ENCODE measurements around the gene SPPL2A. TPM values are rescaled to one million over a fixed set of nuclear protein-coding genes. Genes with fewer than 3 reads are reported as not detected.

SPPL2A gene
- total RNA-seq, 1 donor from 2014 or later = 66.7 TPM

DNA sequence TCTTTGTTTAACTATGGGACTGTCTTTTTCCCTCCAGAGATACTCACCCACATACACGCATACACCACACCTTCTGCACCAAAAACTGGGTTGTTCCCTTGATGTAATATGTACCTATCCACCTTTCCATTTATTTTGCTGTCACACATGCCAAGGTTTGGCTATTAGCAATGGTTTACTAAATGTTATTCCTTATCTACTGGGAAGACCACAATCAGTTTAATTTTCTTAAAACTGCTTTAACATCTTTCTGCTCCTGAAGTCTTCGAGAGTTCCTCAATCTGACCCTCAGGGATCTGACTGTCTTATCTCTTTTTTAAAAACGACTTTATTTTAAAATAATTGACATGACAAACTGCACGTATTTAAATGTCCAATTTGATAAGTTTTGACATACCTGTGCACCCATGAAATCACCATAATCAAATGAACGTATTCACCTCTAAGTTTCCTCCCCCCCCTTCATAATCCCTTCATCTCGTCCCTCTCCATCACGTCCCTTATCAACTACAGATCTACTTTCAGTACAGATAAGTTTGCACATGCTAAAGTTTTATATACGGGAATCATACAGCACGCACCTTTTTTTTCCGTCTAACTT is 78.1 kb downstream of the SPPL2A start:
- H3K36me3 Mint-ChIP-seq (ENCODE audit: insufficient read depth) = peaks cover 6% of the 10 kb centered on the region
- peak overlapping the region; percentile 99 for H3K4me3 Mint-ChIP-seq (ENCODE audit: low read depth)
- peaks cover 23% of the 10 kb centered on the region for H3K4me1 Mint-ChIP-seq (ENCODE audit: low read depth)
- no peaks in the 10 kb centered on the region for H3K9me3 Mint-ChIP-seq (ENCODE audit: low read depth)
- no peak for DNase-seq (ENCODE audit: low spot score, unreplicated experiment)
- peak overlapping the region; percentile 94 for H3K27ac Mint-ChIP-seq
- TF ChIP-seq, protein P1, sequence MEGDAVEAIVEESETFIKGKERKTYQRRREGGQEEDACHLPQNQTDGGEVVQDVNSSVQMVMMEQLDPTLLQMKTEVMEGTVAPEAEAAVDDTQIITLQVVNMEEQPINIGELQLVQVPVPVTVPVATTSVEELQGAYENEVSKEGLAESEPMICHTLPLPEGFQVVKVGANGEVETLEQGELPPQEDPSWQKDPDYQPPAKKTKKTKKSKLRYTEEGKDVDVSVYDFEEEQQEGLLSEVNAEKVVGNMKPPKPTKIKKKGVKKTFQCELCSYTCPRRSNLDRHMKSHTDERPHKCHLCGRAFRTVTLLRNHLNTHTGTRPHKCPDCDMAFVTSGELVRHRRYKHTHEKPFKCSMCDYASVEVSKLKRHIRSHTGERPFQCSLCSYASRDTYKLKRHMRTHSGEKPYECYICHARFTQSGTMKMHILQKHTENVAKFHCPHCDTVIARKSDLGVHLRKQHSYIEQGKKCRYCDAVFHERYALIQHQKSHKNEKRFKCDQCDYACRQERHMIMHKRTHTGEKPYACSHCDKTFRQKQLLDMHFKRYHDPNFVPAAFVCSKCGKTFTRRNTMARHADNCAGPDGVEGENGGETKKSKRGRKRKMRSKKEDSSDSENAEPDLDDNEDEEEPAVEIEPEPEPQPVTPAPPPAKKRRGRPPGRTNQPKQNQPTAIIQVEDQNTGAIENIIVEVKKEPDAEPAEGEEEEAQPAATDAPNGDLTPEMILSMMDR (IDR thresholded peaks at IDR 0.05; ENCODE audit: unreplicated experiment) = no peak
- H3K27me3 Mint-ChIP-seq = no peaks in the 10 kb centered on the region

DNA sequence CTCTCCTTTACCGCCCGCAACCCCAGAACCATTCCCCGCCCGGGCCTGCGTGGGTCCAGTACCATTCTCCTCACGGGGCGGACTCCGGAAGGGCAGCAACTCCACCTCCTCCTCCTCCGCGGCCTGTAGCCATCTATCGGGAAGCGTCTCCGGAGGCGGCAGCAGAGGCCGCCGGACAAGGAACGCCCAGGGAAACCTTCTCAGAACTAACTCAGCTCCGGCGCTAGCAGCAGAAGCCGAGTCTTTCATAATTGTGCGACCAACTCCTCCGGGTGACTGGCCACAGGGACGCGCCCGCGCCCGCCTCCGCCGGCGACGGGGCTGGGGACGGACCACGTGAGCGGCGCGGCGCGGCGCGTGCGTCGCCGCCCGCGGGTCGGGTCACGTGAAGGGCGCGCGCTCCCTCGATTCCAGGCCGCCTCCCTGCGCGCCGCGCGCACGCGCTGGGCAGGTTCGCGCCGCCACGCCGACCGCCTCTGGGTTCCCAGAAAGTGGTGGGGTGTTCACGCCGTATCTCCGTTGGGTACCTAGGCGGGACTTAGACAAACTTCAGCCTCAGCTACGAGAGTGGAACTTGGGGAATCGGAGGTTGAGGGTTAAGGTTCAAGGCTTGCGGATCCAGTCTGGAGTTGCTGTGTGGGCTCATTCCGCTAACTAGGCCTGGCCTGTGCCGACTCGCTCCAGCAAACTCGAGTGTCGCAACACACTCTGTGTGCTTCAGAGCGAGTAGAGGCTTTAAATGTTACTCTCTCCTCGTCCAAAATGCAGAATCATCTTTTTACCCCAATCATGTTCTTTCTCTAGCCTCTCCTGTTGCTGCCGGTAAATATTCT is 78.8 kb downstream of the SPPL2A start, which contains the start of gene TRPM7:
TRPM7 (minus strand) TSS at position 329 of the 833 bp plus-strand sequence; CDS start at position 65, 264 bp downstream.
- peak within 1 kb of the TSS; percentile 100 for H3K27ac Mint-ChIP-seq
- H3K9me3 Mint-ChIP-seq (ENCODE audit: low read depth) = no peaks in the 10 kb centered on the region
- peak within 1 kb of the TSS; percentile 99 for H3K4me3 Mint-ChIP-seq (ENCODE audit: low read depth)
- H3K36me3 Mint-ChIP-seq (ENCODE audit: insufficient read depth) = peaks cover 6% of the 10 kb centered on the region
- DNase-seq (ENCODE audit: low spot score, unreplicated experiment) = peak; percentile 69
- H3K4me1 Mint-ChIP-seq (ENCODE audit: low read depth) = peaks cover 23% of the 10 kb centered on the region
- TF ChIP-seq, protein P1 (IDR thresholded peaks at IDR 0.05; ENCODE audit: unreplicated experiment) = no peak
- H3K27me3 Mint-ChIP-seq = no peaks in the 10 kb centered on the region

DNA sequence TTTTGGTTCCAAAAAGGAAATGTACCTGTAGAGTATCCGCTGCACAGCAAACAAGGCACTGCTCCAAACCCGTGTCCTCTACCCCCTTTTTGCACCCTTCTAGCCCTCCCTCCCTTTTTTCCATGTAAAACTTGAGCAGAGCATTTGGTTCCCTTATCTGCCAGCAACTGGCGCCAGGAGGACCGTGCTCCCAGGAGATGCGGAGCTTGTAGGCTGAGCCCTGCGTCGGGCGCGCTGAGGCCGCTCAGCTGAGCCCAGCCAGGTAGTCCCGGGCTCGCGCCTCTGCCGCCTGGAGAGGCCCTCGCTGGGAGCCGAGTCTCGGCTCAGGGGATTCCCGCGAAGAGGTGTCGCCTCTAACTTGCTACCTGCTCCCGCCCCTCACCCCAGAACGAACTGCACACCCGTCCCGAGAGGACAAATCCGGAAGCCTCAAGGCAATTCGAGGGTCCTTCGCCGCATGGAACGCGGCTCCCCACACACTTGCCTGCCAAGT is 79.5 kb downstream of the SPPL2A start:
- peaks cover 8% of the 10 kb centered on the region for H3K36me3 Mint-ChIP-seq (ENCODE audit: insufficient read depth)
- H3K27ac Mint-ChIP-seq = peak overlapping the region; percentile 100
- H3K27me3 Mint-ChIP-seq = no peaks in the 10 kb centered on the region
- no peaks in the 10 kb centered on the region for H3K9me3 Mint-ChIP-seq (ENCODE audit: low read depth)
- H3K4me1 Mint-ChIP-seq (ENCODE audit: low read depth) = peaks cover 24% of the 10 kb centered on the region
- TF ChIP-seq, protein P1 (IDR thresholded peaks at IDR 0.05; ENCODE audit: unreplicated experiment) = no peak
- peak overlapping the region; percentile 99 for H3K4me3 Mint-ChIP-seq (ENCODE audit: low read depth)
- peak; percentile 40 for DNase-seq (ENCODE audit: low spot score, unreplicated experiment)

DNA sequence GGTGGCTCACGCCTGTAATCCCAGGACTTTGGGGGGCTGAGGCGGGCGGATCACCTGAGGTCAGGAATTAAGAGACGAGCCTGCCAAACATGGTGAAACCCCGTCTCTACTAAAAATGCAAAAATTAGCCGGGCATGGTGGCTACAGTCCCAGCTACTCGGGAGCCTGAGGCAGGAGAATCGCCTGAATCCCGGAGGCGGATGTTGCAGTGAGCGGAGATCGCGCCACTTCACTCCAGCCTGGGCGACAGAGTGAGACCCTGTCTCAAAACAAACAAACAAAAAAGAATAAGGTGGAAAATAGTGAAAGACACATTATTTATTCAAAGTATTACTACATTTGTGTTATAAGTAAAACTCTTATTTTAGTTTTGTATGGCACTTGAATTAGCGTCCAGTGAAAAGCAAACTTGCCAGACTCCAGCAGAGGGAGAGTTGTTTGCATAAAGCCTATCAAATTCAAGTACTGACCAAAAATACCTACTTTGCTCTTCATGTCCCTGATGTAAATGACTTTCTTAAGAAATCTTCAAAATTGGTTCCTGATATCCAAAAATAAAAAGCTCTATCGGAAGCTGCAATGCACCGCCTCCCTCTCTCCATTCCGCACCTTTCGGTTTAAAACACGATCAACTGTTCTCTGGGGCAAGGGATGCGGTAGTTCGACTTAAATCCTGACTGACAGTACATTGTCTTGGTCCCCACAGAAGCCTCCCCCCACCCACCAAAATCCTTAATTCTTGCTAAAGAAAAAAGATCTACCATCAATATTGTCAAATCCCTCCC is 80.1 kb downstream of the SPPL2A start:
- no peak for DNase-seq (ENCODE audit: low spot score, unreplicated experiment)

More for the DNA sequence above, 80.1 kb downstream of the SPPL2A start:
- H3K27ac Mint-ChIP-seq = peak overlapping the region; percentile 100
- TF ChIP-seq, protein P1 (IDR thresholded peaks at IDR 0.05; ENCODE audit: unreplicated experiment) = no peak
- H3K4me3 Mint-ChIP-seq (ENCODE audit: low read depth) = peak overlapping the region; percentile 99
- H3K4me1 Mint-ChIP-seq (ENCODE audit: low read depth) = peaks cover 24% of the 10 kb centered on the region
- no peaks in the 10 kb centered on the region for H3K9me3 Mint-ChIP-seq (ENCODE audit: low read depth)
- H3K27me3 Mint-ChIP-seq = no peaks in the 10 kb centered on the region
- peaks cover 8% of the 10 kb centered on the region for H3K36me3 Mint-ChIP-seq (ENCODE audit: insufficient read depth)

Data from progenitor cell of endocrine pancreas (in vitro differentiated cells).